Natural killer cell (primary cell): Measurements from ENCODE around the gene TOMM40L. TPM values are rescaled to one million over a fixed set of nuclear protein-coding genes. Genes with fewer than 3 reads are reported as not detected.
"Not testable (repeated sequence)": the region's sequence is repeated elsewhere in the genome, so short reads cannot be mapped to it uniquely, and the experiment has no call there.

ENCODE experiments used
- ATAC-seq, 3 donors: fragments of 150-1000 bp in 2 of 3; fragments of 200-7000 bp in 1 of 3; cut with Tn5 transposase; 1 replicate in 1 of 3; 2 replicates in 2 of 3; pipeline ENCODE4 v1.10.0; 2021; ENCODE audit warnings: mild to moderate bottlenecking in 2 of 3, moderate library complexity in 2 of 3
- DNase-seq, 2 donors: peaks; one replicate each; pipeline versions ENCODE4 v3.0.0 to v3.0.0-alpha.2; 2013 to 2021; ENCODE audit warnings: mixed read lengths in 1 of 2
- H3K27ac ChIP-seq: one replicate; pipeline ENCODE4 v1.5.1; 2013; ENCODE audit warnings: mild to moderate bottlenecking, low read length
- H3K27me3 ChIP-seq: one replicate; pipeline ENCODE4 v1.6.1; 2013; ENCODE audit warnings: low read length; ENCODE audit not compliant: control insufficient read depth, insufficient read depth
- H3K36me3 ChIP-seq: one replicate; pipeline ENCODE4 v1.6.1; 2013; ENCODE audit warnings: low read length; ENCODE audit not compliant: control insufficient read depth, insufficient read depth
- H3K4me1 ChIP-seq: one replicate; pipeline ENCODE4 v1.6.1; 2013; ENCODE audit warnings: low read length; ENCODE audit not compliant: control insufficient read depth, insufficient read depth
- H3K4me3 ChIP-seq: one replicate; pipeline ENCODE4 v1.5.1; 2013; ENCODE audit warnings: low read length
- H3K9me3 ChIP-seq: one replicate; pipeline ENCODE4 v1.6.1; 2013; ENCODE audit warnings: low read length; ENCODE audit not compliant: control insufficient read depth, insufficient read depth
- H3K27ac Mint-ChIP-seq, 2 donors: one replicate each; pipeline ENCODE4 v1.8.0; 2022; ENCODE audit warnings: mild to moderate bottlenecking in 2 of 2, mixed read lengths in 2 of 2, moderate library complexity in 1 of 2
- H3K27me3 Mint-ChIP-seq, 2 donors: one replicate each; pipeline ENCODE4 v1.8.0; 2022; ENCODE audit warnings: low read depth in 2 of 2, mixed read lengths in 2 of 2
- H3K36me3 Mint-ChIP-seq: one replicate; pipeline ENCODE4 v1.8.0; 2022; ENCODE audit warnings: mixed read lengths
- H3K4me1 Mint-ChIP-seq, 2 donors: one replicate each; pipeline ENCODE4 v1.8.0; 2022; ENCODE audit warnings: mixed read lengths in 2 of 2
- H3K4me3 Mint-ChIP-seq: one replicate; pipeline ENCODE4 v1.8.0; 2022; ENCODE audit warnings: mild to moderate bottlenecking, moderate library complexity, mixed read lengths
- H3K9me3 Mint-ChIP-seq, 2 donors: one replicate each; pipeline ENCODE4 v1.8.0; 2022; ENCODE audit warnings: mixed read lengths in 2 of 2
- WGBS: methylation state at CpG from one replicate; pipeline ENCODE4 v1.1.7; 2013; ENCODE audit warnings: missing lambda C conversion rate; ENCODE audit not compliant: insufficient coverage; 5-methylcytosine and 5-hydroxymethylcytosine counted together
- intact Hi-C: fragments of 100-400 bp; cut with micrococcal nuclease; formaldehyde crosslinking; loops from one replicate; pipeline ENCODE4 v1.14.2; 2022
- total RNA-seq, 4 donors: library from RNA; stranded (reverse); fragments of 120-200 nt in 1 of 4; gene quantifications; one replicate each; pipeline versions ENCODE4 v1.2.3 to v1.2.4, GENCODE V29; 2013 to 2022
- TF ChIP-seq, protein P1 (sequence below): fragments of 200-600 bp; IDR thresholded peaks from one replicate; pipeline ENCODE4 v1.8.0; 2022; ENCODE audit warnings: antibody characterized with exemption

Gene TOMM40L
- total RNA-seq, 3 donors from 2014 or later (not counting 1 experiment from before 2014, with no cell fraction given) = 16.6 to 23.6 (median 22.8) TPM

DNA sequence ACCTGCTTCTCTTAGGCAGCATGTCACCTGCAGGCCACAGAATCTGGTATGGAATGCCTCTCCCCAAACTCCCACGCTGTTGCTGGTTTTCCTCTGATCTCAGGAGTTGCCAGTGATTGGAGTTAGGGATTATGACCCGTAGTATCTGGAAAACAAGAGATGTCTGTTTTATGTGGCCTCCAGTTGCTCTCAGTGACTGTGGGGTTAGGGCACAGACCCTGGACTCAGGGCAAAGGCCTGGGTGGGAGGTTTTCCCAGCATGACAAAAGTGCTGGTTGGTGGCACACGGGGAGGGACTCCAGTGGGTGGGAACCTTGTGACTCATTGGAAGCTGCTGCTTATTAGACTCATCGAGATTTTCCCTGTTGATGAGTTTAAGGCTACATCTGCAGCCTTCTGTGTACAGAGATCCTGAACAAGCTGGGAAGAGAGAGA lies 12.2 kb downstream of the TOMM40L start, which contains the start of gene NR1I3:
Gene NR1I3, minus strand, starts transcription at position 165 of the 435 bp plus-strand sequence. CDS start 1,638 bp downstream, outside the sequence.
- WGBS = 91% methylated on average over 4 of the region's 4 CpGs
- Histone ChIP-seq H3K27me3 (no peaks in the 10 kb centered on the region), H3K27ac (no peak within 1 kb of the TSS), H3K36me3 (no peaks in the 10 kb centered on the region), H3K4me1 (no peaks in the 10 kb centered on the region), H3K4me3 (no peak within 1 kb of the TSS), H3K9me3 (no peaks in the 10 kb centered on the region)
- Mint-ChIP-seq H3K9me3 (no peaks in the 10 kb centered on the region), H3K4me1 (no peaks in the 10 kb centered on the region), H3K27me3 (peaks cover 3 to 12% of the 10 kb centered on the region in 2 donors), H3K27ac (no peak within 1 kb of the TSS), H3K36me3 (no peaks in the 10 kb centered on the region), H3K4me3 (no peak within 1 kb of the TSS)
- no peak for DNase-seq
- TF ChIP-seq, protein P1, sequence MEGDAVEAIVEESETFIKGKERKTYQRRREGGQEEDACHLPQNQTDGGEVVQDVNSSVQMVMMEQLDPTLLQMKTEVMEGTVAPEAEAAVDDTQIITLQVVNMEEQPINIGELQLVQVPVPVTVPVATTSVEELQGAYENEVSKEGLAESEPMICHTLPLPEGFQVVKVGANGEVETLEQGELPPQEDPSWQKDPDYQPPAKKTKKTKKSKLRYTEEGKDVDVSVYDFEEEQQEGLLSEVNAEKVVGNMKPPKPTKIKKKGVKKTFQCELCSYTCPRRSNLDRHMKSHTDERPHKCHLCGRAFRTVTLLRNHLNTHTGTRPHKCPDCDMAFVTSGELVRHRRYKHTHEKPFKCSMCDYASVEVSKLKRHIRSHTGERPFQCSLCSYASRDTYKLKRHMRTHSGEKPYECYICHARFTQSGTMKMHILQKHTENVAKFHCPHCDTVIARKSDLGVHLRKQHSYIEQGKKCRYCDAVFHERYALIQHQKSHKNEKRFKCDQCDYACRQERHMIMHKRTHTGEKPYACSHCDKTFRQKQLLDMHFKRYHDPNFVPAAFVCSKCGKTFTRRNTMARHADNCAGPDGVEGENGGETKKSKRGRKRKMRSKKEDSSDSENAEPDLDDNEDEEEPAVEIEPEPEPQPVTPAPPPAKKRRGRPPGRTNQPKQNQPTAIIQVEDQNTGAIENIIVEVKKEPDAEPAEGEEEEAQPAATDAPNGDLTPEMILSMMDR = no peak
- ATAC-seq = no peak
- intact Hi-C loops = no loop called here

DNA sequence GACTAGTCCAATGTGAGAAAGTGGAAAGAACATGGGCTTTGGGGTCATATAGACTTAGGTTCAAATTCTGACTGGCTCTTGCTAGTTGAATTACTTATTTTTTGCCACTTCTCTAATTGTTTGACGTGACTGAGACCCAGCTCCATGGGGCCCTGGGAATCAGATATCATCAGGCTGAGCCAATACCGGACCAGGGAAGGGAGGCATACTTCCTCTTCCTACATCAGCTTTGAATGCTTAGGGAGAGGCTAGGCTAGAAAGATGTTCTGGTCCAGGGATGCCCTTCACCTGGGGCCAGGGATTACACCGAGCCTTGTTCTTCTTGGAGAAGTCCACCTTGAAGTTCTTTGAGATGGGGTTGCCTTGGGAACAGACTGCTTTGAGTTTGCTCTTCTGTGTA lies 15.8 kb downstream of the TOMM40L start:
- Mint-ChIP-seq H3K27me3 (peaks cover 3 to 12% of the 10 kb centered on the region in 2 donors), H3K27ac (no peak overlapping the region), H3K36me3 (no peaks in the 10 kb centered on the region), H3K9me3 (no peaks in the 10 kb centered on the region), H3K4me1 (no peaks in the 10 kb centered on the region), H3K4me3 (no peak overlapping the region)
- Histone ChIP-seq H3K27me3 (no peaks in the 10 kb centered on the region), H3K4me1 (no peaks in the 10 kb centered on the region), H3K36me3 (no peaks in the 10 kb centered on the region), H3K27ac (no peak overlapping the region), H3K9me3 (no peaks in the 10 kb centered on the region), H3K4me3 (no peak overlapping the region)
- WGBS = 87% methylated on average over 3 of the region's 3 CpGs
- ATAC-seq (no peak), DNase-seq (no peak)
- TF ChIP-seq, protein P1 = no peak
- intact Hi-C loops = no loop called here

DNA sequence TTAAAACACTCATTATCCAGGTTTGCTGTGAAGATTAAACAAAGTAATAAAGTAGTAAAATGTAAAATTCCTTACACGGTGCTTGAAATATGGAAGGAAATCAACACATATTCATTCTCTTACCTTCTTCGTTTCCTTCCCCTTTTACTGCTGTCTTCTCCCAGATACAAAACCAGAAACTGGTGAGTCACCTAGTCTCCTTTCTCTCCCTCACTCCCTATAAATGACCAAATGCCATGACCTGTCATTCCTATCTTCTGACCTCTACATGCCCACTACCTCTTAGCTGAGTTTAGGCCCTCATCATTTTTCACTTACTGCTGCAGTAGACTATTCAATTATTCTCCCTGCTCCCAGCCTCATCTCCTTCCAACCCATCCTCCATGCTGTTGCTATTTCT lies 16.5 kb downstream of the TOMM40L start:
- WGBS = 32% methylated on average over 2 of the region's 2 CpGs
- no peaks in the 10 kb centered on the region for H3K36me3 ChIP-seq
- H3K9me3 Mint-ChIP-seq = no peaks in the 10 kb centered on the region
- no peaks in the 10 kb centered on the region for H3K27me3 ChIP-seq
- no peak overlapping the region for H3K4me3 Mint-ChIP-seq
- no peaks in the 10 kb centered on the region for H3K36me3 Mint-ChIP-seq
- ATAC-seq (no peak), DNase-seq (no peak)
- no peaks in the 10 kb centered on the region for H3K9me3 ChIP-seq
- TF ChIP-seq, protein P1 = no peak
- intact Hi-C loops = no loop called here
- H3K4me1 ChIP-seq = no peaks in the 10 kb centered on the region
- H3K4me1 Mint-ChIP-seq = no peaks in the 10 kb centered on the region
- peaks cover 3 to 12% of the 10 kb centered on the region in 2 donors for H3K27me3 Mint-ChIP-seq
- H3K27ac ChIP-seq = no peak overlapping the region
- H3K4me3 ChIP-seq = no peak overlapping the region
- no peak overlapping the region for H3K27ac Mint-ChIP-seq

DNA sequence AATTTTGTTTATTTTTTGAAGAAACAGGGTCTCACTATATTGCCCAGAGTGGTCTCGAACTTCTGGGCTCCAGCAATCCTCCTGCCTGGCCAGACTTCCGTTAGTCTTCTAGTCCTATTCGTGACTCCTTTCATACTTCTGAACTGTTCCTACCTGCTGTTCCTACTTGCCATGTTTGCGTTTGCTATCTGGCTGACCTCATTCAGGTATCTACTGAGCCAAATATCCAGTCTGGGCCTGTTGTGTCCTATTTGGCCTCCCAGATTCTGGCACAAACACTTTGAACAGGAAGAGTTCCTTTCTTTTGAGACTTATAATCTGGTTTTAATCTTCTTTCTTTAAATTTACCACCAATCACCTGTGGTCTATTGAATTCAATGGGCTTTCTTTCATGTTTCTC lies 19.0 kb downstream of the TOMM40L start:
- Mint-ChIP-seq H3K9me3 (no peaks in the 10 kb centered on the region), H3K4me3 (no peak overlapping the region), H3K4me1 (no peaks in the 10 kb centered on the region), H3K27me3 (peaks cover 2 to 9% of the 10 kb centered on the region in 2 donors), H3K36me3 (no peaks in the 10 kb centered on the region), H3K27ac (no peak overlapping the region)
- no peak for ATAC-seq
- DNase-seq = no peak
- Histone ChIP-seq H3K9me3 (no peaks in the 10 kb centered on the region), H3K36me3 (no peaks in the 10 kb centered on the region), H3K27ac (no peak overlapping the region), H3K4me1 (no peaks in the 10 kb centered on the region), H3K27me3 (no peaks in the 10 kb centered on the region), H3K4me3 (no peak overlapping the region)
- WGBS = 96% methylated on average over 4 of the region's 4 CpGs
- intact Hi-C loops = no loop called here
- TF ChIP-seq, protein P1 = no peak

DNA sequence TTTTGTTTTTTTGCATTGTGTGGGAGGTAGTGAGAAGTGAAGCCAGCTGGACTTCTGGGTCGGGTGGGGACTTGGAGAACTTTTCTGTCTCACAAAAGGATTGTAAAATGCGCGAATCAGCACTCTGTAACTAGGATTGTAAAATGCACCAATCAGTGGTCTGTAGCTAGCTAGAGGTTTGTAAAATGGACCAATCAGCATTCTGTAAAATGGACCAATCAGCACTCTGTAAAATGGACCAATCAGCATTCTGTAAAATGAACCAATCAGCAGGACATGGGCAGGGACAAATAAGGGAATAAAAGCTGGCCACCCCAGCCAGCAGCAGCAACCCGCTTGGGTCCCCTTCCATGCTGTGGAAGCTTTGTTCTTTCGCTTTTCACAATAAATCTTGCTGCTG lies 24.2 kb downstream of the TOMM40L start:
- H3K27ac Mint-ChIP-seq, H3K4me3 Mint-ChIP-seq, DNase-seq, H3K4me1 ChIP-seq, H3K9me3 ChIP-seq, H3K9me3 Mint-ChIP-seq, ATAC-seq, H3K27ac ChIP-seq, H3K27me3 ChIP-seq, H3K27me3 Mint-ChIP-seq, H3K36me3 ChIP-seq, intact Hi-C loops, H3K4me3 ChIP-seq, H3K36me3 Mint-ChIP-seq, H3K4me1 Mint-ChIP-seq: not testable (repeated sequence)
- WGBS = 92% methylated on average over 5 of the region's 5 CpGs
